CD1c-positive myeloid dendritic cell (primary cell): ENCODE data around the gene HEYL.

Experiments
- DNase-seq: peaks from one replicate; pipeline ENCODE4 v3.0.0-alpha.2; 2016; ENCODE audit errors: extremely low spot score

Gene HEYL

GRCh38 chr1:39639305-39640130 lies at the start of gene HEYL:
Gene HEYL (minus strand): TSS chr1:39639643. CDS start chr1:39639625, 18 bp downstream.
- DNase-seq = peak; percentile 75

- no peak for DNase-seq
Observed at GRCh38 chr1:39689214-39689613, 49.8 kb upstream of the HEYL start.

- DNase-seq = no peak
Observed at GRCh38 chr1:39688706-39689105, 49.3 kb upstream of the HEYL start.

GRCh38 chr1:39687243-39687642 lies 47.8 kb upstream of the HEYL start:
- no peak for DNase-seq

- no peak for DNase-seq
Observed at GRCh38 chr1:39685071-39685470, 45.6 kb upstream of the HEYL start.

- DNase-seq = no peak
Observed at GRCh38 chr1:39684313-39684664, 44.8 kb upstream of the HEYL start.

GRCh38 chr1:39683591-39684312 lies 44.3 kb upstream of the HEYL start:
- DNase-seq = peak; percentile 14

- DNase-seq = no peak
Observed at GRCh38 chr1:39681999-39682398, 42.6 kb upstream of the HEYL start.

- no peak for DNase-seq
Observed at GRCh38 chr1:39681294-39681693, 41.9 kb upstream of the HEYL start.

GRCh38 chr1:39680751-39681150 lies 41.3 kb upstream of the HEYL start:
- DNase-seq = no peak

- no peak for DNase-seq
Observed at GRCh38 chr1:39679821-39680220, 40.4 kb upstream of the HEYL start.

GRCh38 chr1:39678889-39679288 lies 39.4 kb upstream of the HEYL start:
- DNase-seq = no peak

GRCh38 chr1:39677645-39678044 lies 38.2 kb upstream of the HEYL start:
- DNase-seq = no peak

- no peak for DNase-seq
Observed at GRCh38 chr1:39676948-39677548, 37.6 kb upstream of the HEYL start.

GRCh38 chr1:39675220-39675619 lies 35.8 kb upstream of the HEYL start:
- DNase-seq = no peak

GRCh38 chr1:39673215-39673614 lies 33.8 kb upstream of the HEYL start:
- DNase-seq = no peak

GRCh38 chr1:39672551-39672947 lies 33.1 kb upstream of the HEYL start:
- no peak for DNase-seq

- peak; percentile 37 for DNase-seq
Observed at GRCh38 chr1:39671793-39672550, 32.5 kb upstream of the HEYL start, which contains the start of gene NT5C1A. Gene NT5C1A (minus strand): TSS chr1:39672107. CDS start chr1:39672038, 69 bp downstream.

- no peak for DNase-seq
Observed at GRCh38 chr1:39671433-39671792, 32.0 kb upstream of the HEYL start.

- DNase-seq = no peak
Observed at GRCh38 chr1:39670689-39671088, 31.2 kb upstream of the HEYL start.

- DNase-seq = no peak
Observed at GRCh38 chr1:39668894-39669293, 29.5 kb upstream of the HEYL start.

GRCh38 chr1:39668111-39668510 lies 28.7 kb upstream of the HEYL start:
- DNase-seq = no peak
